ENCODE data around the gene GPN2.
A peak's percentile ranks its signal among the peaks of the same experiment; 100 is the strongest.

Gene GPN2

DNA sequence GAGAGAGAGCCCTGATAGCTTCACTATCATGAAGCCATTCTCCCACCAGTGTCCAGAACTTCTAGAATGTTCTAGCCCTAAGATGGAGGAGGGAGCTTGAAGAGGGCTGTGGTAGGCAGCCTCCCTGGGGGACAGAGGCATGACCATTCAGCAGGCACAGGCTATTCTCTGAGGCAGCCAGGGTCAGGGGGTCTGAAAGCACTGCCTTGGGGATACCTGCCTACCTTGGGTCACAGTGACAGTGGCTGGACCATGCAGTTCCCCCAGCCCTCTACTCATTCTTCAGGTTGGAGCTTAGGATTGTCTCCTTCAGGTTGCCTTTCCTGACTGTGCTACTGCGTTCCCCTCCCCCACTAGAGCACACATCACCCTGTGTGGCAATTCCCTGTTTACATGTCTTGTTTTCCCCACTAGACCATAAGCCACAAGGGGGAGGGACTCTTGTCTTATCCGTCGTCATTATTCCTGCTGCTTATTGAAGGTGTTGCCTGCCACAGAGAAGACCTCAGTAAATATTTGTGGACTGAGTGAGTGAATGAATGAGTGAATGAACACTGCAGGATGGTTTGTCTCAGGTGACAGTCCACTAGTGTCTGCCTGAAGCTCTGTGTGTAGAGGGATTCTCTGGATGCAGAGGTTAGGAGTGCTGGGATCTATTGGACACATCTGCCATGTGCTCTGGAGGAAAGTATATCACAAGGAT lies 58.4 kb downstream of the GPN2 start:
- no peak for DNase-seq (ENCODE audit: low spot score in 2 of 2)
- H3K27ac Mint-ChIP-seq (ENCODE audit: low read depth), result peak overlapping the region; percentile 100
- H3K27me3 Mint-ChIP-seq, result no peaks in the 10 kb centered on the region
- no peaks in the 10 kb centered on the region for H3K9me3 Mint-ChIP-seq
- no peak overlapping the region for H3K4me3 Mint-ChIP-seq
- no peak for ATAC-seq (replicated peaks; ENCODE audit: extremely low read depth, poor library complexity, severe bottlenecking)
- H3K4me1 Mint-ChIP-seq, result peaks cover 76% of the 10 kb centered on the region
- peaks cover 37% of the 10 kb centered on the region for H3K36me3 Mint-ChIP-seq (ENCODE audit: insufficient read depth)

DNA sequence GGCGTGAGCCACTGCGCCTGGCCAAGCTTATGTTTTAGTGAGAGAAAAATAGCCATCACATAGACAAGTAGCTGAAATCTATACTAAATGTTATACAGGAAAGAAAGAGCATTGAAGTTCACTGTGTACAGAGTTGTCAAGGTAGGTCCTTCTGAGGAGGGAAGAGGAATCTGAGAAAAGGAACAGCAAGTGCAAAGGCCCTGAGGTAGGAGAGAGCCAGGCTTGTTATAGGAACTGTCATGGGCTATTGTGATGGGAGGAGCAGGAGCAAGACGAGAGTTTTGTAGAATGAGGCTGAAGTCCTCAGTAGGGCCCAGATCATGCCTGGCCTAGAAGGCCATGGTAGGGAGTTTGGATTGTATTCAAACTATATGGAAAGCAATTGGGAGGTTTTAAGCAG lies 59.0 kb downstream of the GPN2 start:
- H3K27ac Mint-ChIP-seq (ENCODE audit: low read depth), result peak overlapping the region; percentile 100
- DNase-seq (ENCODE audit: low spot score in 2 of 2), result no peak
- H3K27me3 Mint-ChIP-seq, result no peaks in the 10 kb centered on the region
- peaks cover 76% of the 10 kb centered on the region for H3K4me1 Mint-ChIP-seq
- no peak overlapping the region for H3K4me3 Mint-ChIP-seq
- H3K9me3 Mint-ChIP-seq, result no peaks in the 10 kb centered on the region
- ATAC-seq (replicated peaks; ENCODE audit: extremely low read depth, poor library complexity, severe bottlenecking), result no peak
- H3K36me3 Mint-ChIP-seq (ENCODE audit: insufficient read depth), result peaks cover 37% of the 10 kb centered on the region

DNA sequence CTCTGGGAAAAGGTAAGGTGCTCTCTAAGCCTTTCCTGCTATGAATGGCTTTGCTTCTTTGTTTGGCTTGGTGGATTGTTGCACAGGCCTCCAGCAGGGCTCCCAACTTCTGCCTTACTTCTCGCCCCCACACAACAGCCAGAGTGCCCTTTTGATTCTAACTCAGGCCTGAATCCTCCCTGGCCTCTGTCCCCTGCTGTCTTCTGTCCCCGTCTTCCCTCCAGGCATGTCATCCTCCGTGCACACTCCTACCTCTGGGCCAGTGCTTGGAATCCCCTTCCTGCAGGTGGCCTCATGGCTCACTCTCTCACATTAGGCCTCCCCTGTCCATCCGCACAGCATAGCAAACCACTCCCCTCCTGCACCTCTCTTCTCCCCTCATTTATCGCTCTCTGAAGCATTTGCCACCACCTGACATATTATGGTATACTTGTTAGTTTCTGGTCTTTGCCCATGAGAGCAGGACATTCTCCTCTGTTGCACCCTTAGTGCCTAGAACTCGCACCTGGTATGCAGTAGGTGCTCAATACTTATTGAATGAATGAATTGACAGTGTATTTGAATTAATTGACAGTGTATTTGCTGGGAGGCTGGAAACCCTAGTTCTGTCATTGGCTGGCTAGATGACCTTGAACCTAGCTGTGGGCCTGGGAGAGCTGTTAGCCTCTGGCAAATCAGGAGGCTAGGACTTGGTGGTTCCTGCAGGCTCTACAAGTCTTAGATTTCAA lies 60.7 kb downstream of the GPN2 start:
- Mint-ChIP-seq H3K4me3 (peak overlapping the region; percentile 89), H3K27ac (ENCODE audit: low read depth) (peak overlapping the region; percentile 100), H3K36me3 (ENCODE audit: insufficient read depth) (peaks cover 29% of the 10 kb centered on the region), H3K4me1 (peaks cover 73% of the 10 kb centered on the region), H3K27me3 (no peaks in the 10 kb centered on the region), H3K9me3 (no peaks in the 10 kb centered on the region)
- ATAC-seq (replicated peaks; ENCODE audit: extremely low read depth, poor library complexity, severe bottlenecking) (no peak), DNase-seq (ENCODE audit: low spot score in 2 of 2) (no peak)

DNA sequence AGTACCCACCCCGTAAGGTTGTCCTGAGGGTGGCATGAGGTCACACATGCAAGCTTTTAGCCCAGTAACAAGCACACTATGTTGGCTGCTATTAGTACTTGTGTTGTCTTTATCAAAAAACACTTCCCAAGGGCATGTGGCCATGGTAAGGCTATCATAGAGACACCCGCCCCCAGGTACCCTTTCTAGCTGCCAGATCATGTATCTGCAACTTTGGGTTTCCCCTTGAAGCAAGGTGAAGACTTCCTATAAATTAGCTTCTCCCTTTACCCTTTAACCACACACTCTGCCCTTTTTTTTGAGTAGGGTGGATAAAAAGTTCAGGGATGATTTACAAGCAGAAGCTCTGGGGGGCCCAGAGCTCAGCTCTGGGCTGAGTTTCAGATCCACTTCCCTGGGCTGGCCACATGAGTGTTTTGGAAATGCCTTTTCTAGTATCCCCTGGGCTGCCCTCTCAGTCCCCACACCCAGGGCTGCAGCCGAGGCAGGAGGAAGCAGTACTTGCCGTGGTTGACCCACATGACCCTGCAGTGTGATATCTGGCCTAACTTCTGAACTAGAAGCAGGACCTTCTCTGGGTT lies 61.6 kb downstream of the GPN2 start:
- Mint-ChIP-seq H3K27me3 (no peaks in the 10 kb centered on the region), H3K36me3 (ENCODE audit: insufficient read depth) (peaks cover 22% of the 10 kb centered on the region), H3K27ac (ENCODE audit: low read depth) (peak overlapping the region; percentile 96), H3K4me1 (peaks cover 64% of the 10 kb centered on the region), H3K9me3 (no peaks in the 10 kb centered on the region), H3K4me3 (peak overlapping the region; percentile 89)
- no peak for ATAC-seq (replicated peaks; ENCODE audit: extremely low read depth, poor library complexity, severe bottlenecking)
- no peak for DNase-seq (ENCODE audit: low spot score in 2 of 2)

DNA sequence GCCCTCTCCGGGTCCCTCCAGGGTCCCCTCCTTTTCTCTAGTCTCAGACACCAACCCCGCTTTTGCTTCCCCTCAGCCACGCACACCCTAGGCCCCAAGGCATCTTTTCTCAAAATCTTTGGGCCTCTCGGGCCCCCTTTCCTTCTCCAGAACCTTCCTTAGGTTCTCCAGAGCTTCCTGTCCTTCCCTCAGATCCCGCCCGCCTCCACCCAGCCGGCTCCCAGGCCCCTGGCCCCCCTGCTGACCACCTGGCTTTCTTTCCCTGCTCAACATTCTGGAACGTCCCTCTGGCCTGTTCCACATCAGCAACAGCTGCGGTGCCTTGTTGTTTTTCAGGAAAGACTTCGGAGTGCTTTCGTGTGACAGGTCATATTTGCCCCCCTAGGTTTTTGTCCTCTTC lies 62.4 kb downstream of the GPN2 start:
- Mint-ChIP-seq H3K4me1 (peaks cover 56% of the 10 kb centered on the region), H3K36me3 (ENCODE audit: insufficient read depth) (peaks cover 14% of the 10 kb centered on the region), H3K4me3 (peak overlapping the region; percentile 89), H3K27me3 (no peaks in the 10 kb centered on the region), H3K9me3 (no peaks in the 10 kb centered on the region), H3K27ac (ENCODE audit: low read depth) (peak overlapping the region; percentile 96)
- DNase-seq (ENCODE audit: low spot score in 2 of 2) (no peak), ATAC-seq (replicated peaks; ENCODE audit: extremely low read depth, poor library complexity, severe bottlenecking) (no peak)

DNA sequence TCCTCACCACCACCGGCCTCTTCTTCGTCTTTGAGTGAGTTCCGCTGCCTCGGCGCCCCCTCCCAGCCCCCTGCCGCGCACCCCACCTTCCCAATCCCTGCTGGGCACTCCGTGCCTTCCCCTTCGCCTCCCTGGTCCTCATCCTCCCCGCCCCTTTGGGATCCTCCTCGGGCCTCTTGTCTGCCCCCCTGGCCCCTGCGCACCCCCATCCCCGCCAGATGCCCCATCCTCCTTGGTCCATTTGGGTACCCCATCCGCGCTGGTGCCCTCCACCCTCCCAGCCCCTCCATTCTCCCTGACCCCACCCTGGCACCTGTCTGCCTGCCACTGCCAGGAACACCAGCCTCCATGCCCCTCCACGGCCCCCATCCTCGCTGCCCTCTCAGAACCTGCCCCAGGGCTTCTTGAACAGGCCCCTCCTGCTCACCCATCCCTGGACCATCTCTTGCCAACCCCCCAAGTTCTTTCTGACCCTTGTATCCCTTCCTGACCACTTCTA lies 62.9 kb downstream of the GPN2 start:
- peak overlapping the region; percentile 96 for H3K27ac Mint-ChIP-seq (ENCODE audit: low read depth)
- H3K36me3 Mint-ChIP-seq (ENCODE audit: insufficient read depth), result peaks cover 12% of the 10 kb centered on the region
- no peaks in the 10 kb centered on the region for H3K9me3 Mint-ChIP-seq
- H3K4me1 Mint-ChIP-seq, result peaks cover 51% of the 10 kb centered on the region
- no peaks in the 10 kb centered on the region for H3K27me3 Mint-ChIP-seq
- ATAC-seq (replicated peaks; ENCODE audit: extremely low read depth, poor library complexity, severe bottlenecking), result no peak
- peak overlapping the region; percentile 89 for H3K4me3 Mint-ChIP-seq
- DNase-seq (ENCODE audit: low spot score in 2 of 2), result no peak

DNA sequence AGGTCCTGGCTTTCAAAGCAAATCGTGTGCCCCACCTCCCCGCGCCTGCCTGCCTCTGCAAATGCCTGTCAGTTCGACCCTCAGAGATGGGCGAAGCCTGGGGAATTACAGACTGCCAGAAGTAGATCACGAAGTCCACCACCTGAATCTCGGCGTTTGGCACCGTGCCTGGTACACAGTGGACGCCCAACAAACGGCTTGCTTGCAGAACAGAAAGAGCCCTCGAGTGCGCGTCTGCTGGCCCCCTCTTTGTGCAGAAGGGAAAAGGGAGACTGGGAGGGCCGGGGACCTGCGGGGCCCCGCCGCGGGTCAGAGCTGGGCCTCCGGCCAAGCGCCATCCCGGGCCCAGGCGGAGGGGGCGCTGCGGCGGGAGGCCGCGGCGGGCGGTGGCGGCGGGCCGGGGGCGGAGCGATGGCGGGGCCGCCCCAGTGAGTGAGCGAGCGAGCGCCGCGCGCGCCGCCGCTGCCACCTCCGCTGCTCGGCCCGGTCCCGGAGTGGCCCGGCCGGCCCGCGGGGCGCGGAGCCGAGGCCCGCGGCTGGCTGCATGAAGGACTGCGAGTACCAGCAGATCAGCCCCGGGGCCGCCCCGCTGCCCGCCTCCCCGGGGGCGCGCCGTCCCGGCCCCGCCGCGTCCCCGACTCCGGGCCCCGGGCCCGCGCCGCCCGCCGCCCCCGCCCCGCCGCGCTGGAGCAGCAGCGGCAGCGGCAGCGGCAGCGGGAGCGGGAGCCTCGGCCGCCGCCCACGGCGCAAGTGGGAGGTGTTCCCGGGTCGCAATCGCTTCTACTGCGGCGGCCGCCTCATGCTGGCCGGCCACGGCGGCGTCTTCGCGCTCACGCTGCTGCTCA lies 63.6 kb downstream of the GPN2 start, which contains the start of gene ZDHHC18:
Gene ZDHHC18, plus strand, starts transcription at position 428 of the 845 bp plus-strand sequence. Its CDS starts 117 bp downstream, at position 545.
- Mint-ChIP-seq H3K9me3 (no peaks in the 10 kb centered on the region), H3K27me3 (no peaks in the 10 kb centered on the region), H3K4me1 (peaks cover 44% of the 10 kb centered on the region), H3K36me3 (ENCODE audit: insufficient read depth) (peaks cover 11% of the 10 kb centered on the region), H3K4me3 (peak within 1 kb of the TSS; percentile 93), H3K27ac (ENCODE audit: low read depth) (peak within 1 kb of the TSS; percentile 96)
- peak; percentile 56 for DNase-seq (ENCODE audit: low spot score in 2 of 2)
- peak; percentile 85 for ATAC-seq (replicated peaks; ENCODE audit: extremely low read depth, poor library complexity, severe bottlenecking)

Measured in central memory CD8-positive, alpha-beta T cell (primary cell).